Memory B cell (primary cell): ENCODE data around the gene JAM2.

Experiments used
- ATAC-seq: fragments of 150-1000 bp; cut with Tn5 transposase; 2 replicates; pipeline ENCODE4 v1.10.0; 2021; ENCODE audit warnings: low read depth, mild to moderate bottlenecking, moderate library complexity
- DNase-seq, 2 donors: peaks; one replicate each; pipeline ENCODE4 v3.0.0; 2022; ENCODE audit warnings: low spot score in 2 of 2
- H3K27ac Mint-ChIP-seq: one replicate; pipeline ENCODE4 v1.8.0; 2022; ENCODE audit warnings: mild to moderate bottlenecking, moderate library complexity, mixed read lengths
- H3K27me3 Mint-ChIP-seq: one replicate; pipeline ENCODE4 v1.8.0; 2022; ENCODE audit warnings: mixed read lengths
- H3K36me3 Mint-ChIP-seq: one replicate; pipeline ENCODE4 v1.8.0; 2022; ENCODE audit warnings: mild to moderate bottlenecking, mixed read lengths
- H3K4me1 Mint-ChIP-seq: one replicate; pipeline ENCODE4 v1.8.0; 2022; ENCODE audit warnings: mixed read lengths
- H3K4me3 Mint-ChIP-seq: one replicate; pipeline ENCODE4 v1.8.0; 2022; ENCODE audit warnings: mild to moderate bottlenecking, moderate library complexity, mixed read lengths
- H3K9me3 Mint-ChIP-seq: one replicate; pipeline ENCODE4 v1.8.0; 2022; ENCODE audit warnings: mixed read lengths

The JAM2 gene

DNA sequence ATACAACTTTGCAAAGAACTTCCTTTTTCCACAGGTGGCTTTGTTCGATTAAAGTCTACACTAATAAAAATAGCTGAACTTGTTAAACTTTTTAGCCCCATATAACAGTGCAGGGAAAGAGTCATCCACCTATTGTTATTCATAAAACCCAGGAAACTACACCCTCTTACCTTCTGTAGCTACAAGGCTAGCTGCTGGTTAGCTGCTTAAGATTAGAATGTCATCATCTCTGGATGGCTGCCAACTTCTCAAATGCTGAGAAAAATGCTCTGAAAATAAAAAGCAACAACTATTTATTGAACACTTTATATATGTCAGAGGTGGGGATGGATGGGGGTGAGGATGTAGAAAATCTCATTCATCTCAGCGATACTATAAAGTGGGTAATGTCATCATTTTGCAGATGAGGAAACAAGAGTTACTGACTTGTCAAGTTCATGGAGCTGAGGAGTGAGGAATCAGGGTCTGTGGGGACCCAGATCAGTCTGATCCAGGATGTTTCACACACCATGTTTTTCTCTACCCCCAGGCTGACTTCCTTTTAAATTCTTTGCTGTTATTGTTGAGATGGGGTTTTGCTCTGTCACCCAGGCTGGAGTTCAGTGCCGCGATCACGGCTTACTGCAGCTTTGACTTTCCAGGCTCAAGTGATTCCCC, 78.6 kb downstream of the JAM2 start:
- no peaks in the 10 kb centered on the region for H3K4me1 Mint-ChIP-seq
- H3K9me3 Mint-ChIP-seq = no peaks in the 10 kb centered on the region
- no peaks in the 10 kb centered on the region for H3K27me3 Mint-ChIP-seq
- DNase-seq (no peak), ATAC-seq (no peak)
- H3K4me3 Mint-ChIP-seq = no peak overlapping the region
- H3K27ac Mint-ChIP-seq = no peak overlapping the region
- peaks cover 14% of the 10 kb centered on the region for H3K36me3 Mint-ChIP-seq

DNA sequence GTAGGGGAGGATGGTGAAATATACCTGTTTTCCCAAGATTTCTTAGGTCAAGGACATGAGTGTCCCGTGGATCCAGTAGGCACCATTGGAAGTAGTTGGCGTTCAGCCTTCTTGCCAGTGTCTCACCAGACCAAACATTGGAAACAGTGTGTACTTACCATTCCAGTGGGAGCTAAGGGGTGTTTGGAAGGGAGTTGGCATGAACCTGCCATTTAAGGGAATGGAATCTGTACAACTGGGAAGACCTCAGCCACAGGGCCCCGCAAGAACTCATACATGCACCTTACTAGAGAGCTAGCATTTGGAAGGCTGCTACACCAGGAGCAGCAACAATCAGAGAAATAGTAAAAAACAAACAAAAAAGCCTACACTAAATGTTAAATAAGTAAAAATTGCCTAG, 82.9 kb downstream of the JAM2 start:
- no peak overlapping the region for H3K27ac Mint-ChIP-seq
- no peaks in the 10 kb centered on the region for H3K27me3 Mint-ChIP-seq
- H3K36me3 Mint-ChIP-seq = peaks cover 28% of the 10 kb centered on the region
- DNase-seq = no peak
- H3K4me3 Mint-ChIP-seq = no peak overlapping the region
- H3K9me3 Mint-ChIP-seq = no peaks in the 10 kb centered on the region
- H3K4me1 Mint-ChIP-seq = no peaks in the 10 kb centered on the region
- ATAC-seq = no peak

GRCh38 chr21:25722631-25723030, 83.6 kb downstream of the JAM2 start:
- no peaks in the 10 kb centered on the region for H3K9me3 Mint-ChIP-seq
- no peak overlapping the region for H3K27ac Mint-ChIP-seq
- H3K4me3 Mint-ChIP-seq = no peak overlapping the region
- no peaks in the 10 kb centered on the region for H3K4me1 Mint-ChIP-seq
- no peak for DNase-seq
- H3K27me3 Mint-ChIP-seq = no peaks in the 10 kb centered on the region
- no peak for ATAC-seq
- peaks cover 29% of the 10 kb centered on the region for H3K36me3 Mint-ChIP-seq

DNA sequence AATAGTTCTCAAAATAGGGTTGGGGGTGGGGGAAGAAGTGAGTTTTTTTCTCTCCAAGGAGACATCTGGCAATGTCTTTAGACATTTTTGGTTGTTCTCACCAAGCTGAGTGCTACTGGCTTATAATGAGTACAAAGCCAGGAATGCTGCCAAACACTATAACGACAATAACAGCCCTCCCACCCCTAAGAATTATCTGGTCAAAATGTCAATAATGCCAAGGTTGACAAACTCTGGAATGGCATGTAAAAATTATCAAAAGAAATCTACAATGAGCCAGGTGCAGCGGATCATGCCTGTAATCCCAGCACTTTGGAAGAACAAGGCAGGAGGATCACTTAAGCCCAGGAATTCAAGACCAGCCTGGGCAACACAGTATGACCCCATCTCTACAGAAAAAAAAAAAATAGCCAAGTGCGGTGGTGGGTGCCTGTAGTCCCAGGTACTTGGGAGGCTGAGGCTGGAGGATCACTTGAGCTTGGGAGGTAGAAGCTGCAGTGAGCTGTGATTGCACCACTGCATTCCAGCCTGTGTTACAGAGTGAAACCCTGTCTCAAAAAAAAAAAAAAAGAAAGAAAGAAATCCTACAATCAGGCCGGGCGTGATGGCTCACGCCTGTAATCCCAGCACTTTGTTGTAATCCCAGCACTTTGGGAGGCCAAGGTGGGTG, 93.2 kb downstream of the JAM2 start:
- DNase-seq (no peak), ATAC-seq (no peak)
- H3K27ac Mint-ChIP-seq = no peak overlapping the region
- H3K9me3 Mint-ChIP-seq = no peaks in the 10 kb centered on the region
- H3K36me3 Mint-ChIP-seq = peaks cover 12% of the 10 kb centered on the region
- no peaks in the 10 kb centered on the region for H3K27me3 Mint-ChIP-seq
- H3K4me3 Mint-ChIP-seq = no peak overlapping the region
- peaks cover 25% of the 10 kb centered on the region for H3K4me1 Mint-ChIP-seq

DNA sequence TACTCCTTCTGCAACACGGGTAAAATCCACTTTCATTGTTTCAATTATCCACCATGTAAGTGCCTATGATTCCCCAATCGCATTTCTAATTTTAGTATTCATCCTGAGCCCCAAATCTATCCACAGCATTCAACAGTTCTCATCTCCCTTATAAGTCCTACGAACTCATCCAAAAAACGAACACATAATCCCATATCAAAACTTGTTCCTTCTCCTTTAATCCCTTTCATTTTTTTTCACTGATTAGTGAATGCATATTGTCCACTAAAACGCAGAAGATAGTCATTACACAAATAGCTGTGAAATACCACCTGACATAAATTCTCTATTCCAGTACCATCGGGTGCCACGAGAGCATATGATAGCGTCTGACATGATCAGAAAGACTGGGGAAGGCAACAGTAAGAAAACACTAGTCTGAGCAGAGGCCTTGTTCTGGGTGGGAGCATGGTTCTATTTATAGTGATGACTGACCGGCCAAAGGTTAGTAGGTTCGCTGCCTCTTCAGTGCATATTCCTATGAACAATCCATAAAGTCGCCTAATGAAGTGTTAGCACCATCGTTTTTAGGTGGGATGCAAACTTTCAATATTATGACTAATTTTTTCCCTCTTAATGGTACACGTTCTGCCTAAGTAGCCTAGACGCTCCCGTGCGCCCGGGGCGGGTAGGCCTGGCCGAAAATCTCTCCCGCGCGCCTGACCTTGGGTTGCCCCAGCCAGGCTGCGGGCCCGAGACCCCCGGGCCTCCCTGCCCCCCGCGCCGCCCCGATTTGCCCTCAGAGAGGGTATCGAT, 95.0 kb downstream of the JAM2 start:
- H3K9me3 Mint-ChIP-seq = no peaks in the 10 kb centered on the region
- H3K36me3 Mint-ChIP-seq = peaks cover 3% of the 10 kb centered on the region
- H3K4me1 Mint-ChIP-seq = peaks cover 32% of the 10 kb centered on the region
- no peaks in the 10 kb centered on the region for H3K27me3 Mint-ChIP-seq
- peak in 1 of 2 donors; percentile 2 for DNase-seq
- peak overlapping the region; percentile 92 for H3K4me3 Mint-ChIP-seq
- no peak for ATAC-seq
- peak overlapping the region; percentile 99 for H3K27ac Mint-ChIP-seq

DNA sequence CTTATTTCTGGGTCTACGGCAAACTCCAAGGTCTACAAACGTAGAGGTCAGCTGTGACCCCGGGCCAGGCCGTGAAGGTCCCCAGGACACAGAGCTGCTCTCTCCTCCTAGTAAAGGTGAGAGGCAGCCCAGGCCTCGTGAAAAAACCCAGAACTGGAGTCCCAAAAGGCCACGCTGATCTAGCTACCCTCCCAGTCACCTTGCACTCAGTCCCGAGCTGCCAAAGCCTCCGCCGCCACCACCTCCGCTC, 95.5 kb downstream of the JAM2 start:
- H3K4me3 Mint-ChIP-seq = peak overlapping the region; percentile 92
- H3K27ac Mint-ChIP-seq = peak overlapping the region; percentile 99
- peaks cover 37% of the 10 kb centered on the region for H3K4me1 Mint-ChIP-seq
- H3K9me3 Mint-ChIP-seq = no peaks in the 10 kb centered on the region
- DNase-seq (no peak), ATAC-seq (no peak)
- H3K36me3 Mint-ChIP-seq = peaks cover 3% of the 10 kb centered on the region
- no peaks in the 10 kb centered on the region for H3K27me3 Mint-ChIP-seq

DNA sequence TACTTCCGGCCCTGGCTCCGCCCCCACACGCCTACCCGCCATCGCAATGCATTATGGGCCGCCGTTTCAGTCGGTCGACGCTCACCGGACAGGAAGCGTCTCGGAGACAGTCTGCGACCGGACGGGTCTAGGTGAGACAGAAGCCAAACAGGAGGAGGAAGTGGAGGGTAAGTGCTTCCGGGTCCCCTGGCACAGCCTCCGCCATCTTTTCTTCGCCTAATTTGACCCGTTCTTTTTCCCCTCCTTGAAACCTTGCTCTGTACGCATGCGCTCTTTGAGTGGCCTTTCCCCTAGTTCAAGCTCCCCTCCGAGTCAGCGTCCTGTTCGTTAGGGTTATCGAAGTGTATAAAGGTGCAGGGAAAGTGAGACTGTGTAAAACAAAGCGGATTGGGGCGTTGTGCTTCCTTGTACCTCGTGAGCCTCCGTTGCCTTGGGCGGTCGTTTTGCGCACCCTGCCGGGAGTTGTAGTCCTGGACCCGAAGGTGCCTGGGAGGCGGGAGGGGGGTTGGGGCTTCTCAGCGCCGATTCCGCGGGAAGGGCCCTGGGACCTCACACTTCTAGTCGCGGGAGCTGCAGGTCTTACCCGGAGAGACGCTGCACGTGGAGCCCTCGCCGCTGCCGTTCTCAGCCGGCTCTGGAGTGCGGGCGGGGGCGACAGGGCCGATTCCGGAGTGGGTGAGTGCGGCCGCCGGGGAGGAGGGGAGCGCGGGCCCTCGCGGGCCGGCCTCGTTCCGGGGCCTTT, 96.0 kb downstream of the JAM2 start, which contains the start of the genes ATP5PF and GABPA:
Gene ATP5PF (minus strand): TSS at position 1 of the 742 bp plus-strand sequence. CDS start 5,110 bp downstream, outside the sequence.
Gene GABPA (plus strand): TSS at position 69 of the 742 bp plus-strand sequence. CDS start 6,627 bp downstream, outside the sequence.
- Mint-ChIP-seq H3K9me3 (no peaks in the 10 kb centered on the region), H3K27me3 (no peaks in the 10 kb centered on the region), H3K36me3 (peaks cover 3% of the 10 kb centered on the region), H3K27ac (peak within 1 kb of the TSS; percentile 99), H3K4me3 (peak within 1 kb of the TSS; percentile 97), H3K4me1 (peaks cover 41% of the 10 kb centered on the region)
- DNase-seq (peak; percentile 95 to 98), ATAC-seq (peak; percentile 88)

DNA sequence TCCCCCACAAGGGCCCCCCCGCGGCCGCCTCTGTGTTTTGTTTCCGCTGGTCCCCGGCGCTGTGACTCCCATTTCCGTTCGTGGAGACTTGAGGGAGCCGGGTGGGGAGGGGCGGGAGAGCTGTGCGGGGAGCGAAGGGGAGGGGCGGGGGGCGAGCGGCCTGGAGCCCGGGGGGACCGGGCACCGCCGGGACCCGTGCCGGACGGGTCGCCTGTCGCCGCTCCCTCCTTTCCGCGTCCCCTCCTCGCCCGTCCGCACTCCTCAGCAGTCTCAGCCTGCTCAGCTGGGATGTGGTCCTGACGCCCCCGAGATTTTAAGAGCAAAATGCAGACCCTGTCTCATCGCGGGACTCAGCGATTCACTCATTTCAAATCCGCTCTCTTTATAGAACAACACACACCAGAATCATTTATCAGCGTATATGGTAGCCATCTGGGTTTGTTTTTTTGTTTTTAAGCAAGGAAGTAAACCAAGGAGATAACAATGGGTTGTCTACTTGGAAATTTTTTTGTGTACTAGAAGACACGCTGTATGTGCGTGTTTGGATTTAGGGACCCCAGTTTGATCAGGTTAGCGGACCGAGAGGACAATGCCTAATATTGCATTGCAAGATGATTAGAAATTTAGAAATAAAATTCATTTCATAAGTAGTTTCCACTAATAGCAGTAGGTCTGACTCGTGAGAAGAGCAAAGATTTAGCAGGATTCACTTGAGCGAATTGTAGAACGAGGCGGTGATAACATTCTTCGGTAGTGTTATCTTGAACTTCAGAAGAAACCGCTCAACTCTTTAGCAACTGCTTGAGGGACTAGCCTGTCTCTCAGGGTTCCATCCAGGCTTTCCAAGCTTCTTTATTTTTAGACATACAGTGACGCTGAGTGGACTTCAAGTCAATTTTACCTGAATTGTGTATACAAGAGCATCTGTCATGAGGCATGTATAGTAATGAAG, 96.9 kb downstream of the JAM2 start:
- DNase-seq (peak in 1 of 2 donors; percentile 4), ATAC-seq (no peak)
- Mint-ChIP-seq H3K36me3 (peaks cover 3% of the 10 kb centered on the region), H3K9me3 (no peaks in the 10 kb centered on the region), H3K4me3 (peak overlapping the region; percentile 97), H3K27me3 (no peaks in the 10 kb centered on the region), H3K4me1 (peaks cover 43% of the 10 kb centered on the region), H3K27ac (peak overlapping the region; percentile 99)

GRCh38 chr21:25737421-25737820, 98.4 kb downstream of the JAM2 start:
- ATAC-seq (no peak), DNase-seq (no peak)
- H3K27ac Mint-ChIP-seq = no peak overlapping the region
- H3K9me3 Mint-ChIP-seq = no peaks in the 10 kb centered on the region
- no peak overlapping the region for H3K4me3 Mint-ChIP-seq
- H3K27me3 Mint-ChIP-seq = no peaks in the 10 kb centered on the region
- peaks cover 49% of the 10 kb centered on the region for H3K4me1 Mint-ChIP-seq
- H3K36me3 Mint-ChIP-seq = peaks cover 9% of the 10 kb centered on the region

GRCh38 chr21:25742900-25743299, 103.8 kb downstream of the JAM2 start:
- Mint-ChIP-seq H3K27me3 (no peaks in the 10 kb centered on the region), H3K4me3 (no peak overlapping the region), H3K27ac (no peak overlapping the region), H3K4me1 (peaks cover 29% of the 10 kb centered on the region), H3K36me3 (peaks cover 8% of the 10 kb centered on the region), H3K9me3 (no peaks in the 10 kb centered on the region)
- ATAC-seq (no peak), DNase-seq (no peak)

- no peak overlapping the region for H3K27ac Mint-ChIP-seq
These were observed 105.8 kb downstream of the JAM2 start for GRCh38 chr21:25744854-25745253.

DNA sequence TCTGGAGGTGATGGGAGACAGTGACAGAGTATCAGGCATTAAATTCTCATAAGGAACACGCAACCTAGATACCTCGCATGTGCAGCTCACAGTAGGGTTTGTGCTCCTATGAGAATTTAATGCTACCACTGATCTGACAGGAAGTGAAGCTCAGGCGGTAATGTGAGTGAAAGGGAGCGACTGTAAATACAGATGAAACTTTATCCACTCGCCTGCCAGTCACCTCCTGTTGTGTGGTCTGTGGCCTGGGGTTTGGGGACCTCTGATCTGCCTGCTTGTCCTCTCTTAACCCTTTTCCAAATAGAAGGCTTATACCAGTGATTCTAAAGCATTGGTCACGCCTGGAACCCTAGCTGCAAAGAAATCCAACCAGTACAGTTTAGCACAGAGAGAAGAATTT, 111.0 kb downstream of the JAM2 start:
- Mint-ChIP-seq H3K4me3 (no peak overlapping the region), H3K4me1 (no peaks in the 10 kb centered on the region), H3K9me3 (no peaks in the 10 kb centered on the region), H3K36me3 (peaks cover 26% of the 10 kb centered on the region), H3K27ac (no peak overlapping the region), H3K27me3 (no peaks in the 10 kb centered on the region)
- DNase-seq (no peak), ATAC-seq (no peak)

More at GRCh38 chr21:25744854-25745253, 105.8 kb downstream of the JAM2 start:
- H3K4me3 Mint-ChIP-seq = no peak overlapping the region
- H3K36me3 Mint-ChIP-seq = peaks cover 10% of the 10 kb centered on the region
- ATAC-seq (no peak), DNase-seq (no peak)
- H3K9me3 Mint-ChIP-seq = no peaks in the 10 kb centered on the region
- H3K27me3 Mint-ChIP-seq = no peaks in the 10 kb centered on the region
- H3K4me1 Mint-ChIP-seq = peaks cover 11% of the 10 kb centered on the region

DNA sequence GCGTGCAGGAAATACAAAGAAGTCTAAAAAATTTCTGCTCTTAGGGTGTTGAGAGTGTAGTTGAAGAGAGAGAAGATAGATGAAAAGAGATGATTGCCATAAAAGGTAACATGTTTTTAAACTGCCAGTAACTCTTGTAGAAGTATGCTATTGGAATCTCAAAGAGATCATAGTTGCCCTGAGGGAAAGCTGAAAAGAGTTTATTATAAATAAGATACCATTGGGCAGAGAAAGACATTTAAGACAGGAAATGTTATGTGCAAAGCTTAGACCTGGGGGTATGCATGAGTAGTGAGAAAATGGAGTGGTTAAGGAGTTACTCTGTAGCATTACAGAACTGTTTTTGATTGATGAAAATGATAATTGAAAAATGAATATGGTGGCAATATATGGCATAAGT, 113.4 kb downstream of the JAM2 start:
- ATAC-seq = no peak
- no peaks in the 10 kb centered on the region for H3K27me3 Mint-ChIP-seq

More for the DNA sequence above, 113.4 kb downstream of the JAM2 start:
- H3K27ac Mint-ChIP-seq = no peak overlapping the region
- H3K9me3 Mint-ChIP-seq = no peaks in the 10 kb centered on the region
- no peak overlapping the region for H3K4me3 Mint-ChIP-seq
- peaks cover 36% of the 10 kb centered on the region for H3K36me3 Mint-ChIP-seq
- H3K4me1 Mint-ChIP-seq = peaks cover 9% of the 10 kb centered on the region
- no peak for DNase-seq
